ENCODE results near the gene CAV1. TPM values are rescaled to one million over a fixed set of nuclear protein-coding genes. Genes with fewer than 3 reads are reported as not detected.

The CAV1 gene
- total and polyA plus RNA-seq, 2 of the 4 experiments (the other 2 are of a cell fraction): 1,592 to 1,808 TPM

GRCh38 chr7:116576350-116577319 is 51.8 kb downstream of the CAV1 start (continued):
- TF ChIP-seq, protein P1, sequence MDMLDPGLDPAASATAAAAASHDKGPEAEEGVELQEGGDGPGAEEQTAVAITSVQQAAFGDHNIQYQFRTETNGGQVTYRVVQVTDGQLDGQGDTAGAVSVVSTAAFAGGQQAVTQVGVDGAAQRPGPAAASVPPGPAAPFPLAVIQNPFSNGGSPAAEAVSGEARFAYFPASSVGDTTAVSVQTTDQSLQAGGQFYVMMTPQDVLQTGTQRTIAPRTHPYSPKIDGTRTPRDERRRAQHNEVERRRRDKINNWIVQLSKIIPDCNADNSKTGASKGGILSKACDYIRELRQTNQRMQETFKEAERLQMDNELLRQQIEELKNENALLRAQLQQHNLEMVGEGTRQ (IDR thresholded peaks at IDR 0.05; ENCODE audit: low read depth, low read length): no peak
- TF ChIP-seq BHLHE40 (IDR thresholded peaks at IDR 0.05; ENCODE audit: low read depth, low read length) (peak; percentile 53), CEBPB (IDR thresholded peaks at IDR 0.05; ENCODE audit: low read depth, low read length) (no peak; the same call in 1 of the 2 replicates), POLR2A (IDR thresholded peaks at IDR 0.05; ENCODE audit: low read depth, low read length) (no peak)
